NAMALWA (cell line): ENCODE measurements around the gene STOM.

Experiments
- DNase-seq: peaks from one replicate; pipeline ENCODE4 v3.0.0-alpha.2; 2015; ENCODE audit warnings: low spot score

Gene STOM

GRCh38 chr9:121321016-121321503 is 49.0 kb downstream of the STOM start:
- no peak for DNase-seq

GRCh38 chr9:121319383-121319780 is 50.7 kb downstream of the STOM start:
- no peak for DNase-seq

DNA sequence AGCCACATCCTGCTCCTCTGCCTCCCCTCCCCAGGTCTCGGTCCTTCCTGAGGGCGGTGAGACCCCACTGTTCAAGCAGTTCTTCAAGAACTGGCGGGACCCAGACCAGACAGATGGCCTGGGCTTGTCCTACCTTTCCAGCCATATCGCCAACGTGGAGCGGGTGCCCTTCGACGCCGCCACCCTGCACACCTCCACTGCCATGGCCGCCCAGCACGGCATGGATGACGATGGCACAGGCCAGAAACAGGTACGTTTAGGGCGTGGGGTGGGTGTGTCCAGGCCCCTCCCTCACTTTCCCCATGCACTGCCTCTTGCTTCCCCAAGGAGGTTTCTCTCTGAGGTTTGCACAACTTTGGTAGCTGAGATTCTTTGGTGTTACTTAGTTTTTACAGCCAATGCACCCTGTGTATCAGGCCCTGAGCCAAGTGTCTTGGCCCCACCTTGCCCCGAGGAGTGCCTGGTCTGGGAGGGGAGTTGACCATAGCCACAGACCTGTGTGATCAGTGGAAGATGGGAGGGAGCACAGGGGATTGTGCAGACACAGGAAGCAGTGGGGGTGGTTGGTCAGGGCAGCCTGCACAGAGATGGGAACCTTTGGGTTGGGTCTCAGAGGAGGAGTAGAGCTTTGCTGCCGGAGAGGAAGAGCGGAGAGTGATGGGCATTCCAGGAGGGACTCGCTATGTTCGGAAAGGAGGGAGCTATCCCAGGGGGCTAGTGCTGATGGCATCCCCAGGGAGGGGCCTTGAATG is 51.2 kb downstream of the STOM start:
- DNase-seq: no peak

GRCh38 chr9:121317737-121318630 is 52.1 kb downstream of the STOM start:
- DNase-seq: no peak

- no peak for DNase-seq
These were observed 53.1 kb downstream of the STOM start for GRCh38 chr9:121316852-121317373.

GRCh38 chr9:121316378-121316777 is 53.7 kb downstream of the STOM start:
- no peak for DNase-seq

- DNase-seq: no peak
These were observed 56.4 kb downstream of the STOM start for GRCh38 chr9:121313458-121314152.

DNA sequence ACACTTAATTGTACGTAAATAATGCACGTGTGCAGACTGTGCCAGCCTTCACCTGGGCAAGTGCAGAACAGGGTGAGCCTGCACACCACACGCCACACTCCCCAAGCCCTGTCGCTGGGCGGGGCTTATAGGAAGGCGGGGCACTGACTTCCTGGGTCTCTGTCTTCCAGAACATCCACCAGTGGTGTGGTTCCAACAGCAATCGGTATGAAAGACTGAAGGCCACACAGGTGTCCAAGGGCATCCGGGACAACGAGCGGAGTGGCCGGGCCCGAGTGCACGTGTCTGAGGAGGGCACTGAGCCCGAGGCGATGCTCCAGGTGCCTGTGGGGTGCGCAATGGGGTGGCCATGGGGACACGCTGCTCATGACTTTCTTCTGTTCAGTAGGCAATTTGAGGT is 57.9 kb downstream of the STOM start:
- DNase-seq: no peak

GRCh38 chr9:121310571-121310970 is 59.5 kb downstream of the STOM start:
- DNase-seq: no peak

DNA sequence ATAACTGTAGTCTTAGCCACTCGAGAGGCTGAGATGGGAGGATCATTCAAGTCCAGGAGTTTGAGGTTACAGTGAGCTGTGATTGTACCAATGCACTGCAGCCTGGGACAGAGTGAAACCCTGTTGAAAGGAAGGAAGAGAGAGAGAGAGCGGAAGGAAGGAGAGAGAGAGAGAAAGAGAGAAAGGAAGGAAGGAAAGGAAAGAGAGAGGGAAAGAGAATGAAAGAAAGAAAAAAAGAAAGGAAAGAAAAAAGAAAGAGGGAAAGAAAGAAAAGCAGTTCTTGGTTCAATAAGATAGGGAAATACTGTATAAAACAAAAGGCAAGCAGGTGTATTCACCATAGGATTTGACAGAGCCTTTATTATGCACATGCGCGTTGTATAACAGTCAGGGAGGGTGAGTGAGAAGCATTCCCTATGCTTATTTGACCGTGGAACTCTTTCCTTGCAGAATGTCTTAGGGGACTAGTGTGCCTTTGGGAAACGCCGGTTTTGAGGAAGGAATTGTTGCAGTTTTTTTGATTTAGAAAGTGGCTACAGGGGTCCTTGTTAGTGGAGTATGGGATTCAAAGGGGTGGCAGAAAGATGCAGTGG is 60.1 kb downstream of the STOM start:
- no peak for DNase-seq

- no peak for DNase-seq
These were observed 60.9 kb downstream of the STOM start for GRCh38 chr9:121309171-121309570.

DNA sequence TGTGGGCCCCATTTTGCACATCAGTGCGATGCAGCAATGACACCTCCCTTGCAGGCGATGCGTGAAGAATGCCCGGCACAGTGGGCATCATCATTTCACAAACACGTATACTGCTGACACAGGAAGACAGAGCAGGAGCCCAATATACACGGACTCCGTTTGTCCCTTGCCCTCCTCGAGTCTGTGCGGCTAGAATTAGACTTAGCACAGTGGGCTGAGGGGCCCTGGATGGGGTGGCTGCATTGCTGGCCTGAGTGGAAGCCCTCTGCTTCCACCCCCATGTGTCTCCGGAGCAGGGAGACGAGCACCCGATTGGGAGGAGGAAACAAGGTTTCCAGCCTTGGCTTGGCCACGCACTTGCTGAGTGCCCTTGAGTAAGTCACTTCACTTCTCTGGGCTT is 61.3 kb downstream of the STOM start:
- no peak for DNase-seq

- no peak for DNase-seq
These were observed 62.1 kb downstream of the STOM start for GRCh38 chr9:121307976-121308375.

- no peak for DNase-seq
These were observed 64.6 kb downstream of the STOM start for GRCh38 chr9:121305269-121305994.

GRCh38 chr9:121304707-121305106 is 65.3 kb downstream of the STOM start:
- no peak for DNase-seq

- no peak for DNase-seq
These were observed 66.3 kb downstream of the STOM start for GRCh38 chr9:121303456-121304451.

DNA sequence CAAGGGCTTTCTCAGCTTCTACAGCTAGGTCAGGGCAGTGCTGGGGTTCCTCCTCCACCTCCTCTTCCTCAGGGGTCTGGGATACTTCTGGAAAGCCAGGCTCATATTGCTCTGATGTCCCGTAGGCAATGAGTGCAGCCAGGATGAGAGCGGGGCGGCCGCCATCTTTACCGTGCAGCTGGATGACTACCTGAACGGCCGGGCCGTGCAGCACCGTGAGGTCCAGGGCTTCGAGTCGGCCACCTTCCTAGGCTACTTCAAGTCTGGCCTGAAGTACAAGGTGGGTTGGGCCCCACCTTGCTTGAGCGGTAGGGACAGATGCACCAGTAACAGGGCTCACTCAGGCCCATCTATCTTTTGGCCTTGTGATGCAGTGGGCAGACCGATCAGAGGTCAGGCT is 67.3 kb downstream of the STOM start:
- no peak for DNase-seq

DNA sequence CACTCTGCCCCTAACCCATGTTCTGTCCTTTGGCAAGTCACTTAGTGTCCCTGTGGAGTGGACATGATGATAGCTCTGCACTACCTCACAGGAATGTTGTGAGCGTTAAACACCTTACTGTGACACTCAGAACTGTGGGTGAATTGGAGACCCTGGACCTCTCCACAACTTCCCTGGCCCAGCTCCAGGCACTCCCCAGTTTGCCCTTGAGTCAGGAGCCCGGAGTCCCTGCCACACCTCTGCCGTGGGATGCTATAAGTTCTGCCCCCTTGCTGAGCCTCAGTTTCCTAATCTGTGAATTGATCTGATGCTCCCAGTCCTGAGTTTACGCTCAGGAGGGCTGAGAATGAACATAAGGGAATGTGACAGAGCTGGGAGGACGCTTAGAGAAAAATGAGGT is 67.7 kb downstream of the STOM start:
- DNase-seq: no peak

DNA sequence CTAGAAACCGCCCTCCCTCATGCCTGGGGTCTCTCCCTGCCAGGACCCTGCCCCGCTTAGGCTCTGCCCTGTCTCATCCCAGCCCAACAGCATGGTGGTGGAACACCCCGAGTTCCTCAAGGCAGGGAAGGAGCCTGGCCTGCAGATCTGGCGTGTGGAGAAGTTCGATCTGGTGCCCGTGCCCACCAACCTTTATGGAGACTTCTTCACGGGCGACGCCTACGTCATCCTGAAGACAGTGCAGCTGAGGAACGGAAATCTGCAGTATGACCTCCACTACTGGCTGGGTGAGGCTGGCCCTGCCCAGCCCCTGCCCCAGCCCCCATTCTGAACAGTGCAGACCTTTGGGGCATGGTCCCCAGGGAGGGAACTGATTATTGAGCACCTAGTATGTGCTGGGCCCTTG is 68.2 kb downstream of the STOM start:
- no peak for DNase-seq
